ENCODE measurements around the gene KRT7. TPM values are rescaled to one million over a fixed set of nuclear protein-coding genes. Genes with fewer than 3 reads are reported as not detected.
A peak's percentile ranks its signal among the peaks of the same experiment; 100 is the strongest.

KRT7 gene
- total and polyA plus RNA-seq, 7 experiments from 2014 or later = 36.1 TPM; not detected in 6

GRCh38 chr12:52234223-52234810, 1.3 kb downstream of the KRT7 start:
- no peaks in the 10 kb centered on the region for H3K36me3 ChIP-seq (ENCODE audit: control insufficient read depth in 2 of 3, insufficient read depth in 3 of 3, low read length in 3 of 3)
- Mint-ChIP-seq H3K27ac (no peak overlapping the region), H3K27me3 (peaks cover 42 to 59% (median 54%) of the 10 kb centered on the region in 5 donors), H3K36me3 (peaks cover 0 to 2% (median 0%) of the 10 kb centered on the region in 5 donors), H3K4me3 (peak overlapping the region in 1 of 10 donors; percentile 29), H3K9me3 (peaks cover 0 to 6% (median 0%) of the 10 kb centered on the region in 11 donors), H3K4me1 (peaks cover 0 to 11% (median 0%) of the 10 kb centered on the region in 7 donors)
- intact Hi-C loops (cut with micrococcal nuclease) = no loop called here
- no peak overlapping the region for H3K4me3 ChIP-seq (ENCODE audit: low read length)
- H3K27me3 ChIP-seq (ENCODE audit: control insufficient read depth in 2 of 2, insufficient read depth in 2 of 2, low read length in 2 of 2) = no peaks in the 10 kb centered on the region
- H3K9me3 ChIP-seq (ENCODE audit: control insufficient read depth in 2 of 3, low read length in 3 of 3) = no peaks in the 10 kb centered on the region
- DNase-seq (no peak), ATAC-seq (no peak)
- ChIA-PET POLR2A (no interaction called here), CTCF (no interaction called here)
- no peak overlapping the region for H3K27ac ChIP-seq (ENCODE audit: low read depth, low read length)
- H3K4me1 ChIP-seq (ENCODE audit: control insufficient read depth in 2 of 2, insufficient read depth in 2 of 2, low read length in 2 of 2) = no peaks in the 10 kb centered on the region

- no peak overlapping the region for H3K27ac ChIP-seq (ENCODE audit: low read depth, low read length)
- peaks cover 0 to 11% (median 0%) of the 10 kb centered on the region in 7 donors for H3K4me1 Mint-ChIP-seq
Observed at GRCh38 chr12:52235001-52235764, 2.1 kb downstream of the KRT7 start.

GRCh38 chr12:52235822-52236361, 2.8 kb downstream of the KRT7 start:
- no peaks in the 10 kb centered on the region for H3K9me3 ChIP-seq (ENCODE audit: control insufficient read depth in 2 of 3, low read length in 3 of 3)
- H3K27me3 ChIP-seq (ENCODE audit: control insufficient read depth in 2 of 2, insufficient read depth in 2 of 2, low read length in 2 of 2) = no peaks in the 10 kb centered on the region
- CTCF ChIA-PET = no interaction called here
- H3K4me1 ChIP-seq (ENCODE audit: control insufficient read depth in 2 of 2, insufficient read depth in 2 of 2, low read length in 2 of 2) = no peaks in the 10 kb centered on the region
- H3K27me3 Mint-ChIP-seq = peaks cover 32 to 50% (median 39%) of the 10 kb centered on the region in 5 donors
- DNase-seq (no peak), ATAC-seq (no peak)
- no peaks in the 10 kb centered on the region for H3K36me3 ChIP-seq (ENCODE audit: control insufficient read depth in 2 of 3, insufficient read depth in 3 of 3, low read length in 3 of 3)
- H3K27ac ChIP-seq (ENCODE audit: low read depth, low read length) = no peak overlapping the region
- H3K9me3 Mint-ChIP-seq = peaks cover 0 to 2% (median 0%) of the 10 kb centered on the region in 11 donors
- no peak overlapping the region for H3K27ac Mint-ChIP-seq
- H3K4me3 ChIP-seq (ENCODE audit: low read length) = no peak overlapping the region
- H3K4me3 Mint-ChIP-seq = no peak overlapping the region
- H3K36me3 Mint-ChIP-seq = peaks cover 0 to 3% (median 0%) of the 10 kb centered on the region in 5 donors
- POLR2A ChIA-PET = no interaction called here
- H3K4me1 Mint-ChIP-seq = peaks cover 0 to 11% (median 0%) of the 10 kb centered on the region in 7 donors
- intact Hi-C loops (cut with micrococcal nuclease) = no loop called here

More at GRCh38 chr12:52235001-52235764, 2.1 kb downstream of the KRT7 start:
- CTCF ChIA-PET = no interaction called here
- Mint-ChIP-seq H3K27me3 (peaks cover 35 to 57% (median 46%) of the 10 kb centered on the region in 5 donors), H3K4me3 (no peak overlapping the region), H3K9me3 (peaks cover 0 to 6% (median 0%) of the 10 kb centered on the region in 11 donors), H3K36me3 (peaks cover 0 to 3% (median 0%) of the 10 kb centered on the region in 5 donors), H3K27ac (no peak overlapping the region)
- intact Hi-C loops (cut with micrococcal nuclease) = no loop called here
- Histone ChIP-seq H3K4me3 (ENCODE audit: low read length) (no peak overlapping the region), H3K9me3 (ENCODE audit: control insufficient read depth in 2 of 3, low read length in 3 of 3) (no peaks in the 10 kb centered on the region), H3K36me3 (ENCODE audit: control insufficient read depth in 2 of 3, insufficient read depth in 3 of 3, low read length in 3 of 3) (no peaks in the 10 kb centered on the region), H3K27me3 (ENCODE audit: control insufficient read depth in 2 of 2, insufficient read depth in 2 of 2, low read length in 2 of 2) (no peaks in the 10 kb centered on the region), H3K4me1 (ENCODE audit: control insufficient read depth in 2 of 2, insufficient read depth in 2 of 2, low read length in 2 of 2) (no peaks in the 10 kb centered on the region)
- ATAC-seq (no peak), DNase-seq (no peak)
- POLR2A ChIA-PET = no interaction called here

DNA sequence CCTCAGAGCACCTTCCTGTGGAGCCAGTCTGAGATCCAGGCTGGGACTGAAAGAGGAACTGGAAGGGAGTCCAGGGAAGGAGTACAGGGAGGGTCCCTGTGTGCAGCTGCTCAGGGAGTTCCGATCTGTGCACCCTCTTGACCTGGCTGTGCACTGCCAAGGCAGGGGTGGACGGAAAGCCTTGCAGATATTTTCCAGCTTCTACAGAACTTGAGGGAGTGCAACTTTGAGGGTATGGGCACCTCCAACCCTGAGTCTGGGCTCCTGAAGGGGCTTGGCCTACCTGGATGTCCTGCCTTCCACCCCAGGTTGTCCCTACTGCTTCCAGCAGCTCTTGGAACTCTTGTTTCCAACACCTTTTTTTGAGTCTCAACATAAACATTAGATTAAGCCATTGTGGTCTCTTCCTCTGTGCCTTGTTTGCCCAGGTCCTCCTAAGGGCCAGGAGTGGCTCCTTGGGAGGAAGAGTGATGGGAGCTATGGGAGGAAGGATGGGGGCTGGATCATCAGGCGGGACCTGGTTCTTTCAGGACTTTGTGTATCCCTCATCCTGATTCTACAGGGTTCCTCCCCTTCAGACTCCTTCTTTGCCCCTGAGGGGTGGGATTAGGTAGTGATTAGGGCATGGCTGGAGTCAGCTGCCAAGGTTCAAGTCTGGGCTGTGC, 3.5 kb downstream of the KRT7 start:
- Histone ChIP-seq H3K4me1 (ENCODE audit: control insufficient read depth in 2 of 2, insufficient read depth in 2 of 2, low read length in 2 of 2) (no peaks in the 10 kb centered on the region), H3K27me3 (ENCODE audit: control insufficient read depth in 2 of 2, insufficient read depth in 2 of 2, low read length in 2 of 2) (no peaks in the 10 kb centered on the region), H3K4me3 (ENCODE audit: low read length) (no peak overlapping the region), H3K36me3 (ENCODE audit: control insufficient read depth in 2 of 3, insufficient read depth in 3 of 3, low read length in 3 of 3) (no peaks in the 10 kb centered on the region), H3K27ac (ENCODE audit: low read depth, low read length) (no peak overlapping the region), H3K9me3 (ENCODE audit: control insufficient read depth in 2 of 3, low read length in 3 of 3) (no peaks in the 10 kb centered on the region)
- ChIA-PET CTCF (no interaction called here), POLR2A (no interaction called here)
- Mint-ChIP-seq H3K4me3 (no peak overlapping the region), H3K27ac (no peak overlapping the region), H3K36me3 (peaks cover 0 to 1% (median 0%) of the 10 kb centered on the region in 5 donors), H3K4me1 (peaks cover 0 to 11% (median 0%) of the 10 kb centered on the region in 7 donors), H3K27me3 (peaks cover 27 to 44% (median 34%) of the 10 kb centered on the region in 5 donors), H3K9me3 (peaks cover 0 to 2% (median 0%) of the 10 kb centered on the region in 11 donors)
- DNase-seq = no peak
- ATAC-seq = no peak
- intact Hi-C loops (cut with micrococcal nuclease) = no loop called here

GRCh38 chr12:52238207-52238840, 5.3 kb downstream of the KRT7 start:
- Histone ChIP-seq H3K9me3 (ENCODE audit: control insufficient read depth in 2 of 3, low read length in 3 of 3) (no peaks in the 10 kb centered on the region), H3K36me3 (ENCODE audit: control insufficient read depth in 2 of 3, insufficient read depth in 3 of 3, low read length in 3 of 3) (no peaks in the 10 kb centered on the region), H3K4me1 (ENCODE audit: control insufficient read depth in 2 of 2, insufficient read depth in 2 of 2, low read length in 2 of 2) (no peaks in the 10 kb centered on the region), H3K4me3 (ENCODE audit: low read length) (no peak overlapping the region), H3K27ac (ENCODE audit: low read depth, low read length) (no peak overlapping the region), H3K27me3 (ENCODE audit: control insufficient read depth in 2 of 2, insufficient read depth in 2 of 2, low read length in 2 of 2) (no peaks in the 10 kb centered on the region)
- H3K27me3 Mint-ChIP-seq = peaks cover 16 to 31% (median 20%) of the 10 kb centered on the region in 5 donors
- POLR2A ChIA-PET = no interaction called here
- ATAC-seq (no peak), DNase-seq (no peak)
- CTCF ChIA-PET = no interaction called here
- intact Hi-C loops (cut with micrococcal nuclease) = no loop called here
- peaks cover 0 to 1% (median 0%) of the 10 kb centered on the region in 5 donors for H3K36me3 Mint-ChIP-seq
- H3K4me1 Mint-ChIP-seq = peaks cover 0 to 21% (median 0%) of the 10 kb centered on the region in 7 donors
- no peak overlapping the region for H3K27ac Mint-ChIP-seq
- H3K4me3 Mint-ChIP-seq = no peak overlapping the region
- H3K9me3 Mint-ChIP-seq = no peaks in the 10 kb centered on the region

DNA sequence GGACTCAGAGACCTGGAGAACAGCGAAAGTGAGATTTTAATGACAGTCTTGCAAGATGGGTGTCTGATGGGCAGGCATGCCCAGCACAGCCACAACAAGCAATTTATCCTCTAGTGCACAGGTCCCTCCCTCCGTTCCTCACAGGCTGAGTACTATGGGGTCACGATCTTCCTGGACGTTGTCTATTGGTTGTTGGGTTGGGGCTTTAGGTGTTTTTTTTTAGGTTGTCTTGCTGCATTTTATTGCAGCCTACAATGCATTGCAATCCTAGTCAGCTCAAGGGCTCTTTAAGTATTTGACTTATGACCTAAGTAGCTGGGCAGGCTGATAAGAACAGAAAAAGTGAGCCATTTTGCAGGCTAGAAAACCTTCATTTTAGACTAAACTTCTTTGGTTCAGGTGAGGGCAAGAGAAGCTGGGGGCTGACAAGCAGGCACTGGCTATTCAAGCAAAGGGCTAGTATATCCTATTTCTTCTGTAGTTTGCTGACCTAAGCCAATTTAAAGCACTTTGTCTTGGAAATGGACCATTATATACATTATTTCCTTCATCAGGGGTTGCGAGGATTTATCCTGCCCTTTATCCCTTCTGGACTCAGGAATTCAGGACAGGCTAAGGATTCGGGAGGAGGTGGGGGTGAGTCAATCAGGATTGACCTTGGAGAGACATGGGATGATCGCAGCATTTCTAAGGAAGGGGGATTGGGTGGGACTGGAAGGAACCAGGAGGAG, 6.0 kb downstream of the KRT7 start:
- ChIA-PET CTCF (no interaction called here), POLR2A (no interaction called here)
- peaks cover 4 to 28% (median 7%) of the 10 kb centered on the region in 7 donors for H3K4me1 Mint-ChIP-seq
- Histone ChIP-seq H3K4me1 (ENCODE audit: control insufficient read depth in 2 of 2, insufficient read depth in 2 of 2, low read length in 2 of 2) (peaks cover 4 to 5% of the 10 kb centered on the region in 2 donors), H3K9me3 (ENCODE audit: control insufficient read depth in 2 of 3, low read length in 3 of 3) (no peaks in the 10 kb centered on the region), H3K4me3 (ENCODE audit: low read length) (no peak overlapping the region), H3K27ac (ENCODE audit: low read depth, low read length) (no peak overlapping the region), H3K36me3 (ENCODE audit: control insufficient read depth in 2 of 3, insufficient read depth in 3 of 3, low read length in 3 of 3) (no peaks in the 10 kb centered on the region), H3K27me3 (ENCODE audit: control insufficient read depth in 2 of 2, insufficient read depth in 2 of 2, low read length in 2 of 2) (no peaks in the 10 kb centered on the region)
- intact Hi-C loops (cut with micrococcal nuclease) = no loop called here
- DNase-seq (no peak), ATAC-seq (no peak)
- no peak overlapping the region for H3K4me3 Mint-ChIP-seq
- H3K27ac Mint-ChIP-seq = no peak overlapping the region
- peaks cover 0 to 5% (median 0%) of the 10 kb centered on the region in 5 donors for H3K36me3 Mint-ChIP-seq
- H3K9me3 Mint-ChIP-seq = no peaks in the 10 kb centered on the region
- H3K27me3 Mint-ChIP-seq = peaks cover 13 to 25% (median 14%) of the 10 kb centered on the region in 5 donors

Data from naive thymus-derived CD4-positive, alpha-beta T cell (primary cell).